Upper lobe of left lung (tissue), 4 donors: ENCODE measurements around the gene LMTK3.

Experiments used
- EP300 ChIP-seq, 4 donors: sonication (generic); formaldehyde crosslinking; IDR thresholded peaks; one replicate each; pipeline ENCODE4 v1.5.1; 2017; ENCODE audit warnings: antibody characterized with exemption in 4 of 4, control low read depth in 2 of 4
- POLR2A ChIP-seq, 4 donors: fragments of 450-650 bp; IDR thresholded peaks; one replicate each; pipeline ENCODE4 v1.5.1; 2016 to 2017; ENCODE audit warnings: antibody characterized with exemption in 4 of 4, mild to moderate bottlenecking in 2 of 4
- POLR2AphosphoS5 ChIP-seq, 2 donors: sonication (generic); formaldehyde crosslinking; IDR thresholded peaks; one replicate each; pipeline ENCODE4 v1.5.1; 2017; ENCODE audit warnings: antibody characterized with exemption in 2 of 2
- TF ChIP-seq, protein P1 (sequence below), 6 experiments: fragments of 450-650 bp in 4 of 6; fragments of 200-600 bp in 2 of 6; sonication (generic) in 2 of 6; IDR thresholded peaks; one replicate each; pipeline ENCODE4 v1.5.1; 2016 to 2019; ENCODE audit warnings: antibody characterized with exemption in 6 of 6

DNA sequence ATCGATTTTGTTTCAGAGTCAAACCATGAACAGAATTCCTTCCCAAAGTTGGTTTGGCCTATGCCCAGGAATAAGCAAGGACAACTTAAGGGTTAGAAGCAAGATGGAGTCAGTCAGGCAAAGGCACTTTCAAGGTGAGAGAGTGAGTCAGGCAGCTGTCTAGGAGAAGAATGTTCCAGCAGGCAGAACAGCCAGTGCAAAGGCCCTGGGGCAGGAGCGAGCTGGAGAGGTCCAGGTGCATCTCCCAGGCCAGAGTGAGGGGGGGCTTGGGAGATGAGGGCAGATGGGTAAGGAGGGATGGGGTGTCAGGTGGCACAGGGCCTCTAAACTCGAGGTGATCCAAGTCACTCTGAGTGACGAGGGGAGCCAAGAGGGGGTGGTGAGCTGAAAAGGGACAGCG is 75.0 kb downstream of the LMTK3 start:
- TF ChIP-seq POLR2AphosphoS5 (IDR thresholded peaks at IDR 0.05) (no peak), POLR2A (IDR thresholded peaks at IDR 0.05) (no peak), EP300 (IDR thresholded peaks at IDR 0.05) (no peak)
- TF ChIP-seq, protein P1, sequence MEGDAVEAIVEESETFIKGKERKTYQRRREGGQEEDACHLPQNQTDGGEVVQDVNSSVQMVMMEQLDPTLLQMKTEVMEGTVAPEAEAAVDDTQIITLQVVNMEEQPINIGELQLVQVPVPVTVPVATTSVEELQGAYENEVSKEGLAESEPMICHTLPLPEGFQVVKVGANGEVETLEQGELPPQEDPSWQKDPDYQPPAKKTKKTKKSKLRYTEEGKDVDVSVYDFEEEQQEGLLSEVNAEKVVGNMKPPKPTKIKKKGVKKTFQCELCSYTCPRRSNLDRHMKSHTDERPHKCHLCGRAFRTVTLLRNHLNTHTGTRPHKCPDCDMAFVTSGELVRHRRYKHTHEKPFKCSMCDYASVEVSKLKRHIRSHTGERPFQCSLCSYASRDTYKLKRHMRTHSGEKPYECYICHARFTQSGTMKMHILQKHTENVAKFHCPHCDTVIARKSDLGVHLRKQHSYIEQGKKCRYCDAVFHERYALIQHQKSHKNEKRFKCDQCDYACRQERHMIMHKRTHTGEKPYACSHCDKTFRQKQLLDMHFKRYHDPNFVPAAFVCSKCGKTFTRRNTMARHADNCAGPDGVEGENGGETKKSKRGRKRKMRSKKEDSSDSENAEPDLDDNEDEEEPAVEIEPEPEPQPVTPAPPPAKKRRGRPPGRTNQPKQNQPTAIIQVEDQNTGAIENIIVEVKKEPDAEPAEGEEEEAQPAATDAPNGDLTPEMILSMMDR (IDR thresholded peaks at IDR 0.05): no peak
